BJ (cell line): ENCODE results near the gene KLHL20. TPM values are rescaled to one million over a fixed set of nuclear protein-coding genes. Genes with fewer than 3 reads are reported as not detected.
"Not testable (repeated sequence)": the region's sequence is repeated elsewhere in the genome, so short reads cannot be mapped to it uniquely, and the experiment has no call there.

ENCODE experiments used
- CTCF ChIA-PET: fragments of 350-600 bp; formaldehyde crosslinking; extraction: SDS; loops from one replicate; lab custom pipeline; 2021; ENCODE audit warnings: antibody characterized with exemption, inconsistent platforms; lab: Yijun Ruan, JAX
- POLR2A ChIA-PET: fragments of 300-600 bp; sonication (Branson Sonifier 250); formaldehyde crosslinking; extraction: SDS; loops from one replicate; lab custom pipeline; 2021; ENCODE audit warnings: antibody characterized with exemption; lab: Charles Lee
- DNase-seq: peaks from one replicate; pipeline ENCODE4 v3.0.0-alpha.2; 2011; ENCODE audit warnings: low read depth
- H3K27me3 ChIP-seq: 2 replicates; pipeline ENCODE4 v1.6.0; 2011; ENCODE audit warnings: low read length; ENCODE audit not compliant: control insufficient read depth, insufficient read depth
- H3K36me3 ChIP-seq: 2 replicates; pipeline ENCODE4 v1.5.1; 2011; ENCODE audit warnings: low read length; ENCODE audit not compliant: control insufficient read depth, insufficient read depth
- H3K4me3 ChIP-seq: 2 replicates; pipeline ENCODE4 v1.5.1; 2011; ENCODE audit warnings: low read depth, mild to moderate bottlenecking, control low read depth, low read length
- CTCF ChIP-seq: IDR thresholded peaks from 2 replicates; pipeline ENCODE4 v1.5.1; 2011; ENCODE audit warnings: low read depth, mild to moderate bottlenecking, control low read depth, inconsistent platforms, low read length, moderate library complexity; ENCODE audit not compliant: insufficient read depth
- polyA plus RNA-seq: library from polyadenylated mRNA; depleted of rRNA; stranded (reverse); fragments of >200 nt; gene quantifications from 2 replicates; pipeline ENCODE4 v1.2.3, GENCODE V29; 2011

The KLHL20 gene
- polyA plus RNA-seq, 1 experiment = 11.0 TPM

GRCh38 chr1:173688300-173688699, 26.5 kb upstream of the KLHL20 start:
- ChIA-PET POLR2A (no interaction called here), CTCF (no interaction called here)
- no peaks in the 10 kb centered on the region for H3K36me3 ChIP-seq
- no peak for DNase-seq
- no peaks in the 10 kb centered on the region for H3K27me3 ChIP-seq
- TF ChIP-seq CTCF = no peak
- H3K4me3 ChIP-seq = no peak overlapping the region

- DNase-seq = no peak
- Histone ChIP-seq H3K36me3 (no peaks in the 10 kb centered on the region), H3K4me3 (no peak overlapping the region), H3K27me3 (no peaks in the 10 kb centered on the region)
- ChIA-PET CTCF (interaction anchor here (1.2 kb wide), 1 partner anchor 16 kb away, joined by 3 read pairs; no protein-coding TSS in a partner anchor), POLR2A (no interaction called here)
- no peak for TF ChIP-seq CTCF
These were observed 21.5 kb upstream of the KLHL20 start for GRCh38 chr1:173693238-173693637.

GRCh38 chr1:173701299-173701698, 13.5 kb upstream of the KLHL20 start:
- CTCF ChIA-PET, POLR2A ChIA-PET, DNase-seq, H3K27me3 ChIP-seq, H3K4me3 ChIP-seq, H3K36me3 ChIP-seq: not testable (repeated sequence)

- ChIA-PET CTCF (no interaction called here), POLR2A (no interaction called here)
- H3K4me3 ChIP-seq = no peak overlapping the region
- no peak for DNase-seq
- peaks cover 2% of the 10 kb centered on the region; the same call in 1 of the 2 replicates for H3K27me3 ChIP-seq
- H3K36me3 ChIP-seq = no peaks in the 10 kb centered on the region
- no peak for TF ChIP-seq CTCF
These were observed 12.0 kb upstream of the KLHL20 start for GRCh38 chr1:173702736-173703135.

GRCh38 chr1:173705117-173705516, 9.7 kb upstream of the KLHL20 start:
- peaks cover 6% of the 10 kb centered on the region for H3K27me3 ChIP-seq
- ChIA-PET POLR2A (no interaction called here), CTCF (interaction anchor here (0.6 to 0.9 kb wide), 3 partner anchors 9 to 986 kb away, joined by 3 read pairs; partner anchors contain the start of gene KLHL20)
- H3K36me3 ChIP-seq = no peaks in the 10 kb centered on the region
- TF ChIP-seq CTCF = no peak
- DNase-seq = no peak
- no peak overlapping the region for H3K4me3 ChIP-seq

GRCh38 chr1:173708787-173709186, 6.0 kb upstream of the KLHL20 start:
- peaks cover 7% of the 10 kb centered on the region for H3K27me3 ChIP-seq
- ChIA-PET CTCF (interaction anchor here (1.1 kb wide), 1 partner anchor 15 kb away, joined by 3 read pairs; no protein-coding TSS in a partner anchor), POLR2A (no interaction called here)
- no peak for TF ChIP-seq CTCF
- no peak overlapping the region for H3K4me3 ChIP-seq
- DNase-seq = no peak
- H3K36me3 ChIP-seq = no peaks in the 10 kb centered on the region
